ENCODE results near the gene RB1. TPM values are rescaled to one million over a fixed set of nuclear protein-coding genes. Genes with fewer than 3 reads are reported as not detected.

The RB1 gene
- total RNA-seq, 4 donors from 2014 or later: 18.2 to 79.2 (median 22.7) TPM

DNA sequence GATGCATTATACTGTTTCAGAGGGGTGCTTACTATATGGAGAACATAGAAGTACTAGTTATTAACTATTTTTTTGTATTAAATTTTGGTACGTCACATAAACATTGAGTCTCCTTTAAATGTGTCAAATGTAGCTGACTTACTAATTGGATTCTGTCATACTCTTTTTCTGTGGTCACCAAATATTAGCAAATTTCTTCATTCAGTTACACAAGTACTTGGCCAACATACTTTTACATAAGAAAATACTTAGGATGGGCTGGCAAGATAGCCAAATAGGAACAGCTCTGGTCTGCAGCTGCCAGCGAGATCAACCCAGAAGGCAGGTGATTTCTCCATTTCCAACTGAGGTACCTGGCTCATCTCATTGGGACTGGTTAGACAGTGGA lies 90.1 kb downstream of the RB1 start:
- peaks cover 0 to 3% (median 0%) of the 10 kb centered on the region in 4 donors for H3K4me1 ChIP-seq
- H3K27ac ChIP-seq: peak overlapping the region in 1 of 4 donors; percentile 15
- peaks cover 0 to 8% (median 0%) of the 10 kb centered on the region in 4 donors for H3K9me3 ChIP-seq
- no peak for TF ChIP-seq POLR2A (IDR thresholded peaks at IDR 0.05)
- TF ChIP-seq, protein P1, sequence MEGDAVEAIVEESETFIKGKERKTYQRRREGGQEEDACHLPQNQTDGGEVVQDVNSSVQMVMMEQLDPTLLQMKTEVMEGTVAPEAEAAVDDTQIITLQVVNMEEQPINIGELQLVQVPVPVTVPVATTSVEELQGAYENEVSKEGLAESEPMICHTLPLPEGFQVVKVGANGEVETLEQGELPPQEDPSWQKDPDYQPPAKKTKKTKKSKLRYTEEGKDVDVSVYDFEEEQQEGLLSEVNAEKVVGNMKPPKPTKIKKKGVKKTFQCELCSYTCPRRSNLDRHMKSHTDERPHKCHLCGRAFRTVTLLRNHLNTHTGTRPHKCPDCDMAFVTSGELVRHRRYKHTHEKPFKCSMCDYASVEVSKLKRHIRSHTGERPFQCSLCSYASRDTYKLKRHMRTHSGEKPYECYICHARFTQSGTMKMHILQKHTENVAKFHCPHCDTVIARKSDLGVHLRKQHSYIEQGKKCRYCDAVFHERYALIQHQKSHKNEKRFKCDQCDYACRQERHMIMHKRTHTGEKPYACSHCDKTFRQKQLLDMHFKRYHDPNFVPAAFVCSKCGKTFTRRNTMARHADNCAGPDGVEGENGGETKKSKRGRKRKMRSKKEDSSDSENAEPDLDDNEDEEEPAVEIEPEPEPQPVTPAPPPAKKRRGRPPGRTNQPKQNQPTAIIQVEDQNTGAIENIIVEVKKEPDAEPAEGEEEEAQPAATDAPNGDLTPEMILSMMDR (IDR thresholded peaks at IDR 0.05): no peak
- no peak overlapping the region for H3K4me3 ChIP-seq
- no peak for DNase-seq
- H3K27me3 ChIP-seq: no peaks in the 10 kb centered on the region
- peaks cover 0 to 4% (median 0%) of the 10 kb centered on the region in 3 donors for H3K36me3 ChIP-seq

GRCh38 chr13:48397744-48398143 lies 94.2 kb downstream of the RB1 start:
- no peaks in the 10 kb centered on the region for H3K27me3 ChIP-seq
- H3K36me3 ChIP-seq: peaks cover 0 to 4% (median 0%) of the 10 kb centered on the region in 3 donors
- no peak overlapping the region for H3K27ac ChIP-seq
- no peak for DNase-seq
- peaks cover 0 to 9% (median 2%) of the 10 kb centered on the region in 4 donors for H3K4me1 ChIP-seq
- H3K9me3 ChIP-seq: no peaks in the 10 kb centered on the region
- no peak for TF ChIP-seq POLR2A (IDR thresholded peaks at IDR 0.05)
- TF ChIP-seq, protein P1 (IDR thresholded peaks at IDR 0.05): no peak
- no peak overlapping the region for H3K4me3 ChIP-seq

DNA sequence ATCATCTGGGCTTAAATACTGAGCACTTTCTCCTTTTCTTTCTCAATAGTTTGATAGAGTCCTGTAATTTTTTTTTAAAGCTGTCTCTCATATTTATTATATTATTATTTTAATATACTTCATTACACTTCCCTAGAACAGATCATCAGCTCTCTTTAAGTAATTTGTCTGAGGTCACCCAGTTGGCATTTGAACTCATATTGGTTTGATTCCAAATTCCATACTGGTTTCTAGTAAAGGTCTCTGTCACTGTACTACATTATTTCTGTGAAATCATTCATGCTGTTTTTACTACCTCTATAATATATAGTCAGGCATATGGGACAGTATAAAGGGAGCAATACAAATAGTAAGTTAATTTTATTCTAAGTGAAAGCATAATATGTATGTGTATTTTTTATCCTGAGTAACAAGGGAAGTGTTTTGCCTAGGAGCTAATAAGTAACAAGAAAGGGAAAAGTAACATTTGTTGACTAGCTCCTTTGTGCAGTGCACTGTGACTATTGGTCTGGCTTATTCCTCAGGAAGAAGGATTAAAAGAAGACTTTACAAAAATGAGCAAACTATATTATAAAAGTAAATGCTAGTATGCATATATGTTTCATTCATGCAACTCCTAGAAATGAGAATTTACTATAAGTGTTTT lies 95.0 kb downstream of the RB1 start:
- TF ChIP-seq, protein P1 (IDR thresholded peaks at IDR 0.05): no peak
- H3K27me3 ChIP-seq: no peaks in the 10 kb centered on the region
- DNase-seq: no peak
- peaks cover 0 to 4% (median 0%) of the 10 kb centered on the region in 3 donors for H3K36me3 ChIP-seq
- H3K9me3 ChIP-seq: no peaks in the 10 kb centered on the region
- H3K4me1 ChIP-seq: peaks cover 0 to 9% (median 2%) of the 10 kb centered on the region in 4 donors
- H3K27ac ChIP-seq: no peak overlapping the region
- no peak overlapping the region for H3K4me3 ChIP-seq

DNA sequence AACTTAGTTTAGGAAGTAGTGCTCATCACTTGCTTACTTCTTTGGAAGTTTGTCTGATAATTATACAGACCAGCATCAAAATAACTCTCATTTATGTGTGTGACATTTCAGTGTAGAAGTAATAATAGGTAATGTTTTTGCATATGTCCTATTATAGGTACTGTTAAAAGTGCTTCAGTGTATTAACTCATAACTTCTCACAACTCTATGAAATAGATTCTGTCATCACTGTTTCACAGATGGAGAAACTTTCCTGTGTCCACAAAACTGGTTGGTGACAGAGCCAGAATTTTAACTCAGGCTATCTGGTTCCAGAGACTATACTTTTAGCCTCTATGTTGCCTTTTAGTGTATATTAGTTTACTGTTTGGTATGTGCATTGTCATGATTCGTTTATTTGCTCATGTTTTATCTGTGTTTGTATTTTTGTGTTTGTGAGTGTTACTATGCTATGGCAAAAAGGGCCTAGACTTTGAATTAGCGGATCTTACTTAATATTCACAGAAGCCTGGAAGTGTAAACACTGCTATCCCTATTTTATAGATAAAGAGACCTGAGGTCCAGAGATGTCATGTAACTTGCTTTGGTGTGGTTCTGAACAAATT lies 96.6 kb downstream of the RB1 start:
- TF ChIP-seq POLR2A (IDR thresholded peaks at IDR 0.05): no peak
- TF ChIP-seq, protein P1 (IDR thresholded peaks at IDR 0.05): no peak
- Histone ChIP-seq H3K4me3 (no peak overlapping the region), H3K27ac (peak overlapping the region in 3 of 4 donors; percentile 5 to 22 (median 19)), H3K4me1 (peaks cover 0 to 9% (median 2%) of the 10 kb centered on the region in 4 donors), H3K27me3 (no peaks in the 10 kb centered on the region), H3K9me3 (no peaks in the 10 kb centered on the region), H3K36me3 (no peaks in the 10 kb centered on the region)
- DNase-seq: no peak

DNA sequence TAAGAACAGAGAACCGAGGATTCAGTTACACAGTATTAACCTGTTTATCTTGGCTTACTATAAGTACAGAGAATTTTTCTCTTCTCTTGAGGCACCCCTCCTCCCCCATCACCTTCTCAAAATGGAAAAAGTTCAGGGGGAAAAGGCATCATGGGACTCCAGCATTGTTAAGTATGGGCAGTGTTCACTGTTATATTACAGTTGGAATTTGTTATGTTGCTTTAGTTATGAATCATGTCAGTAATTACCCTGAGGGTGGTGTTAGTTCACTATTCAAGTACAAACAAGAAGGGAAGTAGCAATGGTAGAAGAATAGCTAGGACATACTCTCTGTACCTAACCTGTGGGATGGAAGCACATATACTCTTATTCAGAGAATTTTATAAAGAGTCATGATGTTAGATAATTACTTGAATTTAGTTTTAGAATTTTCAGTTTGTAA lies 97.3 kb downstream of the RB1 start:
- Histone ChIP-seq H3K4me1 (peaks cover 0 to 9% (median 2%) of the 10 kb centered on the region in 4 donors), H3K27ac (peak overlapping the region in 3 of 4 donors; percentile 5 to 22 (median 19))
- no peak for DNase-seq

More for the DNA sequence above, 97.3 kb downstream of the RB1 start:
- Histone ChIP-seq H3K9me3 (no peaks in the 10 kb centered on the region), H3K4me3 (no peak overlapping the region), H3K36me3 (no peaks in the 10 kb centered on the region), H3K27me3 (no peaks in the 10 kb centered on the region)
- TF ChIP-seq, protein P1 (IDR thresholded peaks at IDR 0.05): peak in 1 of 6 experiments; percentile 24
- no peak for TF ChIP-seq POLR2A (IDR thresholded peaks at IDR 0.05)

Data from Peyer's patch (tissue), 4 donors.